Endothelial cell of umbilical vein (primary cell): ENCODE data around the gene DACT3.

ENCODE experiments used
- EZH2 ChIP-seq: IDR thresholded peaks from 2 replicates; pipeline ENCODE4 v1.6.1; 2012; ENCODE audit warnings: borderline replicate concordance, low read depth, mild to moderate bottlenecking, moderate library complexity, low read length, inconsistent platforms; ENCODE audit not compliant: severe bottlenecking
- GATA2 ChIP-seq: IDR thresholded peaks from 2 replicates; pipeline ENCODE4 v1.7.0; 2011; ENCODE audit warnings: low read depth, mild to moderate bottlenecking, moderate library complexity, mixed read lengths, low read length; ENCODE audit not compliant: insufficient read length, insufficient read depth
- POLR2A ChIP-seq: IDR thresholded peaks from 2 replicates; pipeline ENCODE4 v1.6.1; 2012; ENCODE audit warnings: low read depth, mild to moderate bottlenecking, control low read depth, low read length
- POLR2AphosphoS5 ChIP-seq: IDR thresholded peaks from 2 replicates; pipeline ENCODE4 v1.6.1; 2012; ENCODE audit warnings: low read depth, mild to moderate bottlenecking, control low read depth, low read length, moderate library complexity; ENCODE audit not compliant: insufficient read depth
- TF ChIP-seq, protein P1 (sequence below), 2 donors: IDR thresholded peaks; 1 replicate in 1 of 2; 2 replicates in 1 of 2; pipeline ENCODE4 v1.5.1; 2011; ENCODE audit warnings: low read length in 2 of 2, mild to moderate bottlenecking in 2 of 2, moderate library complexity in 2 of 2, control low read depth in 1 of 2, inconsistent platforms in 1 of 2, low read depth in 1 of 2; ENCODE audit not compliant: insufficient read depth in 1 of 2; ENCODE audit errors: extremely low read depth in 1 of 2

DNA sequence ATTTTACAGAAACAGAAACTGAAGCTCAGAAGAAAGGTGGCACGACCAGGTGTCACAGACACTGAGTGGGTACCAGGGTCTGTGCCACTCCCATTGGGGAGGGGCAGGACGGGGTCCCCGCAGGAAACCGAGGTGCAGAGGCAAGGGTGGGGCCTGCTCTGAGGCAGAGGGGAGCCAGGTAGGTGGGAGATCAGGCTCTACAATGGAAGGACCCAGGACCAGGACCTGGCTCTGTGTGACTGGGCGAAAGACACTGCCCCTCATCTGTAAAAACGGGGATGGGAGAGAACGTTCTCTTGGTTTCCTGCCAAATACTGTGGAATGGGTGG, 38.9 kb downstream of the DACT3 start:
- TF ChIP-seq, protein P1, sequence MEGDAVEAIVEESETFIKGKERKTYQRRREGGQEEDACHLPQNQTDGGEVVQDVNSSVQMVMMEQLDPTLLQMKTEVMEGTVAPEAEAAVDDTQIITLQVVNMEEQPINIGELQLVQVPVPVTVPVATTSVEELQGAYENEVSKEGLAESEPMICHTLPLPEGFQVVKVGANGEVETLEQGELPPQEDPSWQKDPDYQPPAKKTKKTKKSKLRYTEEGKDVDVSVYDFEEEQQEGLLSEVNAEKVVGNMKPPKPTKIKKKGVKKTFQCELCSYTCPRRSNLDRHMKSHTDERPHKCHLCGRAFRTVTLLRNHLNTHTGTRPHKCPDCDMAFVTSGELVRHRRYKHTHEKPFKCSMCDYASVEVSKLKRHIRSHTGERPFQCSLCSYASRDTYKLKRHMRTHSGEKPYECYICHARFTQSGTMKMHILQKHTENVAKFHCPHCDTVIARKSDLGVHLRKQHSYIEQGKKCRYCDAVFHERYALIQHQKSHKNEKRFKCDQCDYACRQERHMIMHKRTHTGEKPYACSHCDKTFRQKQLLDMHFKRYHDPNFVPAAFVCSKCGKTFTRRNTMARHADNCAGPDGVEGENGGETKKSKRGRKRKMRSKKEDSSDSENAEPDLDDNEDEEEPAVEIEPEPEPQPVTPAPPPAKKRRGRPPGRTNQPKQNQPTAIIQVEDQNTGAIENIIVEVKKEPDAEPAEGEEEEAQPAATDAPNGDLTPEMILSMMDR (IDR thresholded peaks at IDR 0.05; ENCODE audit: extremely low read depth in 1 of 2, insufficient read depth in 1 of 2, low read depth in 1 of 2, low read length in 2 of 2): no peak
- TF ChIP-seq EZH2: no peak
- TF ChIP-seq POLR2AphosphoS5: no peak
- TF ChIP-seq POLR2A: no peak
- no peak for TF ChIP-seq GATA2
